IMR-90 (cell line): ENCODE results near the gene NCOA5. TPM values are rescaled to one million over a fixed set of nuclear protein-coding genes. Genes with fewer than 3 reads are reported as not detected.

ENCODE experiments used
- ATAC-seq: fragments of 200-7000 bp; cut with Tn5 transposase; 2 replicates; pipeline ENCODE4 v1.9.1; 2020; ENCODE audit warnings: low read depth, mild to moderate bottlenecking, moderate library complexity
- BruUV-seq: library from RNA; stranded (reverse); fragments of 400-500 nt; replicated peaks from 2 replicates; lab custom pipeline; 2021; lab: Mats Ljungman, UMichigan
- CTCF ChIA-PET: fragments of 300-600 bp; formaldehyde crosslinking; extraction: SDS; loops from one replicate; lab custom pipeline; 2021; ENCODE audit warnings: antibody characterized with exemption; lab: Yijun Ruan, JAX
- POLR2A ChIA-PET: fragments of 300-600 bp; sonication (Branson Sonifier 250); formaldehyde crosslinking; loops from one replicate; lab custom pipeline; 2022; ENCODE audit warnings: antibody characterized with exemption; ENCODE audit not compliant: unreplicated experiment; lab: Charles Lee
- DNase-seq: peaks from one replicate; pipeline ENCODE4 v3.0.0; 2013
- H2AFZ ChIP-seq: replicated peaks from 2 replicates; pipeline ENCODE3; 2013; ENCODE audit warnings: low read length, mild to moderate bottlenecking; ENCODE audit not compliant: poor library complexity
- H2AK5ac ChIP-seq: 2 replicates; pipeline ENCODE4 v1.6.1; 2013; ENCODE audit warnings: low read depth, low read length, inconsistent platforms
- H2AK9ac ChIP-seq: replicated peaks from 2 replicates; pipeline ENCODE3; 2013; ENCODE audit warnings: mild to moderate bottlenecking, low read depth, low read length, moderate library complexity; ENCODE audit not compliant: poor library complexity
- H2BK120ac ChIP-seq: 2 replicates; pipeline ENCODE4 v1.6.1; 2013; ENCODE audit warnings: low read depth, low read length, inconsistent platforms
- H2BK15ac ChIP-seq: 3 replicates; pipeline ENCODE4 v1.6.1; 2013; ENCODE audit warnings: low read depth, low read length, inconsistent platforms
- H2BK20ac ChIP-seq: 2 replicates; pipeline ENCODE4 v1.6.1; 2013; ENCODE audit warnings: low read depth, mild to moderate bottlenecking, inconsistent platforms, low read length, moderate library complexity
- H2BK5ac ChIP-seq: 2 replicates; pipeline ENCODE4 v1.6.1; 2013; ENCODE audit warnings: mild to moderate bottlenecking, low read depth, low read length, inconsistent platforms; ENCODE audit not compliant: poor library complexity, severe bottlenecking
- H3K14ac ChIP-seq: replicated peaks from 2 replicates; pipeline ENCODE4 v1.6.1; 2013; ENCODE audit warnings: low read depth, low read length, inconsistent platforms
- H3K18ac ChIP-seq: 2 replicates; pipeline ENCODE4 v1.6.1; 2013; ENCODE audit warnings: low read depth, low read length, control low read depth
- H3K23ac ChIP-seq: 2 replicates; pipeline ENCODE4 v1.6.1; 2013; ENCODE audit warnings: low read depth, low read length, inconsistent platforms
- H3K27ac ChIP-seq: 2 replicates; pipeline ENCODE4 v1.5.1; 2013; ENCODE audit warnings: mild to moderate bottlenecking, control low read depth, low read length; ENCODE audit not compliant: insufficient read depth
- H3K27me3 ChIP-seq: 2 replicates; pipeline ENCODE4 v1.6.1; 2013; ENCODE audit warnings: low read length; ENCODE audit not compliant: control insufficient read depth, insufficient read depth
- H3K36me3 ChIP-seq: 2 replicates; pipeline ENCODE4 v1.6.1; 2013; ENCODE audit warnings: low read length, mixed read lengths; ENCODE audit not compliant: control insufficient read depth, insufficient read depth
- H3K4ac ChIP-seq: 2 replicates; pipeline ENCODE4 v1.6.1; 2013; ENCODE audit warnings: low read depth, low read length, inconsistent platforms
- H3K4me1 ChIP-seq: 2 replicates; pipeline ENCODE4 v1.6.1; 2013; ENCODE audit warnings: low read length, mixed read lengths; ENCODE audit not compliant: control insufficient read depth, insufficient read depth
- H3K4me2 ChIP-seq: 2 replicates; pipeline ENCODE4 v1.6.1; 2013; ENCODE audit warnings: low read depth, mild to moderate bottlenecking, control low read depth, low read length, moderate library complexity
- H3K4me3 ChIP-seq: 2 replicates; pipeline ENCODE4 v1.5.1; 2013; ENCODE audit warnings: low read depth, mild to moderate bottlenecking, control low read depth, low read length, moderate library complexity; ENCODE audit not compliant: insufficient read depth
- H3K56ac ChIP-seq: 2 replicates; pipeline ENCODE4 v1.6.1; 2013; ENCODE audit warnings: low read length, inconsistent platforms; ENCODE audit not compliant: insufficient read depth; ENCODE audit errors: extremely low read depth
- H3K79me1 ChIP-seq, 2 experiments: 2 replicates each; pipeline ENCODE4 v1.6.1; 2013; ENCODE audit warnings: low read length in 2 of 2, inconsistent platforms in 1 of 2, low read depth in 1 of 2
- H3K9ac ChIP-seq: 2 replicates; pipeline ENCODE4 v1.6.1; 2013; ENCODE audit warnings: low read depth, low read length, control low read depth
- H3K9me1 ChIP-seq: 2 replicates; pipeline ENCODE4 v1.6.1; 2013; ENCODE audit warnings: low read length, inconsistent platforms; ENCODE audit not compliant: insufficient read depth
- H3K9me3 ChIP-seq: 2 replicates; pipeline ENCODE4 v1.6.1; 2013; ENCODE audit warnings: low read length; ENCODE audit not compliant: control insufficient read depth, insufficient read depth
- H4K20me1 ChIP-seq: 2 replicates; pipeline ENCODE4 v1.6.1; 2013; ENCODE audit warnings: low read length, inconsistent platforms; ENCODE audit not compliant: insufficient read depth
- H4K5ac ChIP-seq: 2 replicates; pipeline ENCODE4 v1.6.1; 2013; ENCODE audit warnings: mild to moderate bottlenecking, low read depth, low read length, control low read depth
- H4K8ac ChIP-seq, 2 experiments: 2 replicates each; pipeline ENCODE4 v1.6.1; 2013; ENCODE audit warnings: low read depth in 2 of 2, low read length in 2 of 2, control low read depth in 1 of 2, inconsistent platforms in 1 of 2
- H4K91ac ChIP-seq: 2 replicates; pipeline ENCODE4 v1.6.1; 2013; ENCODE audit warnings: low read depth, low read length, inconsistent platforms; ENCODE audit not compliant: insufficient read depth
- BHLHE40 ChIP-seq: fragments of 150-350 bp; IDR thresholded peaks from 2 replicates; pipeline ENCODE4 v1.6.1; 2016; ENCODE audit warnings: mild to moderate bottlenecking, low read depth, low read length
- CEBPB ChIP-seq: IDR thresholded peaks from 2 replicates; pipeline ENCODE4 v1.6.1; 2012; ENCODE audit warnings: low read depth, low read length, improper control_type of control experiment
- CHD1 ChIP-seq: IDR thresholded peaks from 2 replicates; pipeline ENCODE4 v1.6.1; 2012; ENCODE audit warnings: low read depth, low read length, improper control_type of control experiment
- CTCF ChIP-seq: conservative IDR thresholded peaks from 2 replicates; pipeline ENCODE4 v1.5.1; 2012; ENCODE audit warnings: mild to moderate bottlenecking, low read depth, low read length, improper control_type of control experiment
- ELK1 ChIP-seq: fragments of 150-350 bp; IDR thresholded peaks from 2 replicates; pipeline ENCODE4 v1.6.1; 2016; ENCODE audit warnings: low read depth, mild to moderate bottlenecking, low read length, moderate library complexity, borderline replicate concordance
- FOS ChIP-seq: fragments of 150-350 bp; IDR thresholded peaks from 2 replicates; pipeline ENCODE4 v1.6.1; 2016; ENCODE audit warnings: low read depth, low read length
- MAFK ChIP-seq: IDR thresholded peaks from 2 replicates; pipeline ENCODE4 v1.6.1; 2012; ENCODE audit warnings: low read depth, low read length, improper control_type of control experiment
- MAZ ChIP-seq: IDR thresholded peaks from 2 replicates; pipeline ENCODE4 v1.6.1; 2012; ENCODE audit warnings: low read depth, mild to moderate bottlenecking, low read length, improper control_type of control experiment, moderate library complexity, borderline replicate concordance
- MXI1 ChIP-seq: IDR thresholded peaks from 2 replicates; pipeline ENCODE4 v1.6.1; 2012; ENCODE audit warnings: low read depth, mild to moderate bottlenecking, low read length, moderate library complexity, borderline replicate concordance
- NFE2L2 ChIP-seq: fragments of 150-350 bp; IDR thresholded peaks from 2 replicates; pipeline ENCODE4 v1.6.1; 2016; ENCODE audit warnings: low read depth, mild to moderate bottlenecking, low read length
- POLR2A ChIP-seq: IDR thresholded peaks from 2 replicates; pipeline ENCODE4 v1.6.1; 2012; ENCODE audit warnings: mild to moderate bottlenecking, low read depth, low read length
- RAD21 ChIP-seq: IDR thresholded peaks from 2 replicates; pipeline ENCODE4 v1.6.1; 2012; ENCODE audit warnings: low read length, improper control_type of control experiment
- RCOR1 ChIP-seq: IDR thresholded peaks from 2 replicates; pipeline ENCODE4 v1.6.1; 2012; ENCODE audit warnings: mild to moderate bottlenecking, low read length, improper control_type of control experiment; ENCODE audit not compliant: insufficient replicate concordance
- RFX5 ChIP-seq: IDR thresholded peaks from 2 replicates; pipeline ENCODE4 v1.8.0; 2012; ENCODE audit warnings: low read depth, mild to moderate bottlenecking, low read length, moderate library complexity
- SMC3 ChIP-seq: fragments of 150-350 bp; IDR thresholded peaks from 2 replicates; pipeline ENCODE4 v1.6.1; 2016; ENCODE audit warnings: low read depth, mild to moderate bottlenecking, antibody characterized with exemption, low read length, moderate library complexity
- WGBS, 2 experiments: methylation state at CpG; one replicate each; pipeline versions ENCODE4 v1.1.5 to v1.1.7; 2013; ENCODE audit warnings: missing lambda C conversion rate in 2 of 2; ENCODE audit not compliant: insufficient read length in 1 of 2; ENCODE audit errors: extremely low coverage in 2 of 2; 5-methylcytosine and 5-hydroxymethylcytosine counted together
- dilution Hi-C: fragments of 300-500 bp; cut with HindIII; formaldehyde crosslinking; loops from one replicate; pipeline ENCODE4 v1.14.3; 2018; ENCODE audit warnings: low sequenced_read_pairs; ENCODE audit not compliant: unreplicated experiment
- in situ Hi-C: fragments of 300-500 bp; cut with MboI; formaldehyde crosslinking; loops from 3 replicates; pipeline ENCODE4 v1.14.3; 2019; ENCODE audit warnings: low sequenced_read_pairs, inconsistent platforms, mixed read lengths
- intact Hi-C: fragments of 100-400 bp; cut with micrococcal nuclease; formaldehyde crosslinking; loops from 2 replicates; pipeline ENCODE4 v1.10.0; 2022
- polyA plus RNA-seq, 3 experiments: library from polyadenylated mRNA; depleted of rRNA; stranded (reverse); fragments of >200 nt; gene quantifications; 2 replicates each; pipeline ENCODE4 v1.2.3, GENCODE V29; 2012; ENCODE audit warnings: low replicate concordance in 1 of 3
- total RNA-seq: library from RNA; depleted of rRNA; stranded (reverse); fragments of >200 nt; gene quantifications from 2 replicates; pipeline ENCODE4 v1.2.3, GENCODE V29; 2012

Gene NCOA5
- total and polyA plus RNA-seq, 2 of the 4 experiments (the other 2 are of a cell fraction) = 17.4 to 20.6 TPM

GRCh38 chr20:46046588-46047310 lies 43.0 kb downstream of the NCOA5 start:
- no peak overlapping the region for H3K4me2 ChIP-seq

More at GRCh38 chr20:46046588-46047310, 43.0 kb downstream of the NCOA5 start:
- DNase-seq (no peak), ATAC-seq (no peak)
- H3K79me1 ChIP-seq = no peaks in the 10 kb centered on the region
- no peak overlapping the region for H4K5ac ChIP-seq
- H2AK5ac ChIP-seq = no peak overlapping the region
- no peak overlapping the region for H2BK15ac ChIP-seq
- H3K56ac ChIP-seq = no peak overlapping the region
- dilution Hi-C loops = no loop called here
- no peak overlapping the region for H2BK120ac ChIP-seq
- TF ChIP-seq RCOR1 (no peak), CHD1 (no peak), FOS (no peak), BHLHE40 (no peak), MAZ (no peak), RAD21 (no peak), MXI1 (no peak), CEBPB (no peak), ELK1 (no peak), CTCF (no peak), RFX5 (no peak), SMC3 (no peak), NFE2L2 (no peak), POLR2A (no peak), MAFK (no peak)
- H2AFZ ChIP-seq = no peak overlapping the region
- 0 out of 2 replicates have a peak, but pooled peaks cover 3% of the 10 kb centered on the region for H4K20me1 ChIP-seq
- H3K23ac ChIP-seq = no peak overlapping the region
- CTCF ChIA-PET = no interaction called here
- H2AK9ac ChIP-seq = no peak overlapping the region
- H3K9me3 ChIP-seq = no peaks in the 10 kb centered on the region
- no peak overlapping the region for H3K14ac ChIP-seq
- H4K8ac ChIP-seq = no peak overlapping the region
- no peak overlapping the region for H3K27ac ChIP-seq
- POLR2A ChIA-PET = no interaction called here
- H3K9me1 ChIP-seq = no peaks in the 10 kb centered on the region
- no peak overlapping the region for H2BK5ac ChIP-seq
- no TSS peak for BruUV-seq
- intact Hi-C loops = no loop called here
- no peak overlapping the region for H3K18ac ChIP-seq
- H3K4ac ChIP-seq = no peak overlapping the region
- no peak overlapping the region for H2BK20ac ChIP-seq
- 0% methylated on average over 1 of the region's 8 CpGs; no CpG with 5 or more reads in 1 of the 2 experiments for WGBS, 2 experiments
- H3K27me3 ChIP-seq = peaks cover 18% of the 10 kb centered on the region
- no peak overlapping the region for H4K91ac ChIP-seq
- no peak overlapping the region for H3K4me3 ChIP-seq
- no peaks in the 10 kb centered on the region for H3K4me1 ChIP-seq
- no peaks in the 10 kb centered on the region for H3K36me3 ChIP-seq
- H3K9ac ChIP-seq = no peak overlapping the region
- in situ Hi-C loops = no loop called here
